GM23248 (cell line): Measurements from ENCODE around the gene TFCP2L1. TPM values are rescaled to one million over a fixed set of nuclear protein-coding genes. Genes with fewer than 3 reads are reported as not detected.

Source experiments
- DNase-seq: peaks from one replicate; pipeline ENCODE4 v3.0.0-alpha.2; 2015
- H2AFZ ChIP-seq: fragments of 200-600 bp; sonication (generic); 2 replicates; pipeline ENCODE4 v1.6.1; 2016; ENCODE audit warnings: antibody characterized with exemption
- H3F3A ChIP-seq: fragments of 200-600 bp; sonication (generic); 2 replicates; pipeline ENCODE4 v1.6.1; 2016; ENCODE audit warnings: mild to moderate bottlenecking, antibody characterized with exemption, mixed run types; ENCODE audit not compliant: insufficient read depth
- H3K27ac ChIP-seq: fragments of 200-600 bp; sonication (generic); 2 replicates; pipeline ENCODE4 v1.5.1; 2016; ENCODE audit warnings: mild to moderate bottlenecking
- H3K27me3 ChIP-seq: fragments of 200-600 bp; sonication (generic); replicated peaks from 2 replicates; pipeline ENCODE4 v1.6.1; 2016; ENCODE audit warnings: mild to moderate bottlenecking; ENCODE audit not compliant: insufficient read depth
- H3K36me3 ChIP-seq: fragments of 200-600 bp; sonication (generic); 2 replicates; pipeline ENCODE4 v1.6.1; 2016; ENCODE audit warnings: low read depth, mild to moderate bottlenecking
- H3K4me1 ChIP-seq: fragments of 200-600 bp; sonication (generic); 2 replicates; pipeline ENCODE4 v1.6.1; 2016; ENCODE audit warnings: mild to moderate bottlenecking; ENCODE audit not compliant: insufficient read depth
- H3K4me2 ChIP-seq: fragments of 200-600 bp; sonication (generic); one replicate; pipeline ENCODE4 v1.6.1; 2016; ENCODE audit warnings: mild to moderate bottlenecking; ENCODE audit not compliant: unreplicated experiment
- H3K4me3 ChIP-seq: fragments of 200-600 bp; sonication (generic); 2 replicates; pipeline ENCODE4 v1.5.1; 2016; ENCODE audit warnings: mild to moderate bottlenecking
- H3K79me2 ChIP-seq: fragments of 200-600 bp; sonication (generic); 2 replicates; pipeline ENCODE4 v1.6.1; 2016; ENCODE audit warnings: mild to moderate bottlenecking; ENCODE audit not compliant: insufficient read depth
- H3K9ac ChIP-seq: fragments of 200-600 bp; sonication (generic); 2 replicates; pipeline ENCODE4 v1.6.1; 2016; ENCODE audit warnings: mild to moderate bottlenecking
- H3K9me2 ChIP-seq: fragments of 200-600 bp; sonication (generic); 2 replicates; pipeline ENCODE4 v1.6.1; 2016; ENCODE audit warnings: mixed run types, mild to moderate bottlenecking, moderate library complexity; ENCODE audit not compliant: insufficient read depth
- H3K9me3 ChIP-seq: fragments of 200-600 bp; sonication (generic); one replicate; pipeline ENCODE4 v1.6.1; 2017; ENCODE audit warnings: low read depth
- H4K20me1 ChIP-seq: fragments of 200-600 bp; sonication (generic); 2 replicates; pipeline ENCODE4 v1.6.0; 2016; ENCODE audit not compliant: insufficient read depth
- EZH2 ChIP-seq: fragments of 200-600 bp; sonication (generic); IDR thresholded peaks from 2 replicates; pipeline ENCODE4 v1.6.1; 2018; ENCODE audit warnings: antibody characterized with exemption, mild to moderate bottlenecking; ENCODE audit not compliant: insufficient read depth, poor library complexity, severe bottlenecking
- EZH2phosphoT487 ChIP-seq: fragments of 200-600 bp; sonication (generic); IDR thresholded peaks from 2 replicates; pipeline ENCODE4 v1.6.1; 2018; ENCODE audit warnings: antibody characterized with exemption, moderate library complexity, mild to moderate bottlenecking, low read depth; ENCODE audit not compliant: insufficient read depth
- WGBS, 2 experiments: methylation state at CpG; one replicate each; pipeline ENCODE4 v1.1.6; 2015 to 2017; ENCODE audit warnings: low lambda C conversion rate in 2 of 2, low coverage in 1 of 2; ENCODE audit errors: missing lambda C conversion rate in 2 of 2; 5-methylcytosine and 5-hydroxymethylcytosine counted together
- in situ Hi-C: fragments of 300-500 bp; cut with MboI; formaldehyde crosslinking; loops from 2 replicates; pipeline ENCODE4 v1.15.0; 2020
- polyA plus RNA-seq: library from polyadenylated mRNA; unstranded; fragments of >200 nt; fragmentation: Nextera tagmentation; extraction: Ambion mirVana; gene quantifications from 2 replicates; pipeline ENCODE4 v1.2.1, GENCODE V29; 2016
- total RNA-seq: library from RNA; depleted of rRNA; stranded (reverse); fragments of >200 nt; shearing (Covaris generic); gene quantifications from 2 replicates; pipeline ENCODE4 v1.2.3, GENCODE V29; 2014

The TFCP2L1 gene
- total and polyA plus RNA-seq, 2 experiments from 2014 or later: not detected

DNA sequence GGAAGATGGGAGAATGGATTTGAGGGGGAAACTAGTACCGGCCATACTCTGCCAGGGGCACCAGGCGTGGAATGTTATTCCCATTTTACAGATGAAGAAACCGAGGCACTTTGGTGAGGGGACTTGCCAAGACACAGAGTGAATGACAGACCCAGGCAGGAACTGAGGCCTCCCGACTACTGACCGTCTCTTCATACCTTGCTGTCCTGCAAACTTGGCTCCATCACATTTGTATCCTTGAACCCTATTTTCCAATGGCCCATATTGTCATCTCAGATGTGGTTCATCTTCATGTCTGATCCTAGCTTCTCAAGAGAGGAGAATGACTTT lies 6.2 kb upstream of the TFCP2L1 start:
- H3K9me2 ChIP-seq: no peaks in the 10 kb centered on the region
- H3K27me3 ChIP-seq: peaks cover 18% of the 10 kb centered on the region
- TF ChIP-seq EZH2phosphoT487: no peak
- no peak for TF ChIP-seq EZH2
- no peaks in the 10 kb centered on the region for H3F3A ChIP-seq
- WGBS, 2 experiments: 67 to 71% methylated on average over 5 of the region's 5 CpGs
- H3K27ac ChIP-seq: no peak overlapping the region
- no peak overlapping the region for H3K9ac ChIP-seq
- in situ Hi-C loops: no loop called here
- no peak overlapping the region for H3K4me2 ChIP-seq
- no peaks in the 10 kb centered on the region for H3K4me1 ChIP-seq
- H3K4me3 ChIP-seq: no peak overlapping the region
- H3K79me2 ChIP-seq: no peaks in the 10 kb centered on the region
- no peaks in the 10 kb centered on the region for H3K9me3 ChIP-seq
- H4K20me1 ChIP-seq: no peaks in the 10 kb centered on the region
- no peak overlapping the region for H2AFZ ChIP-seq
- no peak for DNase-seq
- H3K36me3 ChIP-seq: no peaks in the 10 kb centered on the region

DNA sequence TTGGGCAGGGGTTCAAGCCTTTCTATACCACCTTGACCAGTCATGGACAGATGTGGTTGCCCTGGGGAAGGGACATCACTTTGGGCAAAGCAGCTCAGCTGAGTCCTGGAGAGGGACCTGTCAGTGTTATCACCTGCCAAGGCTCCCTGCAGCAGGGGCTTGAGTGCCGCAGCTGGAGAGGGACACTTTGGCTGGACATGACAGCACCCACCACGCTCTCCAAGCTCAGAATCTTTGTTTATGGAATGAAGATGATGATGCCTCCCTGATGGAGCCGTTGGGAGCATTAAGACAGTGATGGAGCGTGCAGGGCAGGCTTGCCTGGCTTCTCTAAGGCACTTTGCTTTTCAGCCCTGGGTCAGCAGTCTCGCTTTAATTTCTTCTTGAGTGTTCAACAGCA lies 4.3 kb upstream of the TFCP2L1 start:
- no peaks in the 10 kb centered on the region for H3K4me1 ChIP-seq
- H3K27ac ChIP-seq: no peak overlapping the region
- WGBS, 2 experiments: 44% methylated on average over 5 of the region's 5 CpGs
- H3K4me3 ChIP-seq: no peak overlapping the region
- in situ Hi-C loops: no loop called here
- no peak for DNase-seq
- H4K20me1 ChIP-seq: no peaks in the 10 kb centered on the region
- H2AFZ ChIP-seq: no peak overlapping the region
- H3K36me3 ChIP-seq: no peaks in the 10 kb centered on the region
- no peak for TF ChIP-seq EZH2phosphoT487
- TF ChIP-seq EZH2: no peak
- H3K79me2 ChIP-seq: no peaks in the 10 kb centered on the region
- H3F3A ChIP-seq: no peaks in the 10 kb centered on the region
- no peak overlapping the region for H3K9ac ChIP-seq
- no peaks in the 10 kb centered on the region for H3K9me2 ChIP-seq
- H3K4me2 ChIP-seq: no peak overlapping the region
- peaks cover 30% of the 10 kb centered on the region for H3K27me3 ChIP-seq
- no peaks in the 10 kb centered on the region for H3K9me3 ChIP-seq

DNA sequence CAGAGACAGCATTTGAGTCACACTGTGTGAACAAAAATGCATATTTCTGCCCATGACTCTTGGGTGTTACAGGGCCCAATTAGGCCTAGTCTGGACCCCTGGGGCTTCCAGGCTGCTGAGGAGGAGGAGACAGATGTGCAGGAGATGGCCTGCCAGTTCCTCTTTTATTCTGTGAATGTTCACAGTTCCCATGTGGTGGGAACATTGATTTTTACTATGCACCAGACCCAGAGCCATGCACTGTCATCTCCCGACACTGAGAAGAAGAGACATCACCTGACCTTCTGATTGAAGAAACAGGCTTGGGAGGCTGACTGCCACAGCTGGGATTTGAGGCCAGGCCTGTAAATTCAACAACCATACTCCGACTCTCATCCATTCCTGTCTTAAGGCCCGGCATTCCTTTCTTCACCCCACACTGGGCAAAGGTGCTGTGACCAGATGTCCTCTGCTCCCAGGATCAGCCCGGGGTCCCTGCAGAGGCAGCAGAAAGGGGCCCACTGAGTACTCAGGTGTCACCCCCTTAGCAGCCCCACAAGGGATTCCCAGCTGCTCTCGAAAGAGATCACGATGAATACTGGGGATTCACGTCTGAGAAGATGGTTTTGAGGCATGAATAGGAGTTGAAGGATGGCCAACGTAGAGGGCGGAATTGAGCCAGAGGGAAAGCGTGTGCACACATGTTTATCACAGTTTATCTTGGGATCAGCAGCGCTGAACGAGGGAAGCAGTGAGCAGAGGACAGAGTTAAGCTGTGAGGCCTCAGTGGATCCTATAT lies 3.6 kb upstream of the TFCP2L1 start:
- DNase-seq: no peak
- no peaks in the 10 kb centered on the region for H3K4me1 ChIP-seq
- no peak overlapping the region for H3K27ac ChIP-seq
- H2AFZ ChIP-seq: no peak overlapping the region
- no peaks in the 10 kb centered on the region for H3K9me3 ChIP-seq
- H3K79me2 ChIP-seq: no peaks in the 10 kb centered on the region
- no peak overlapping the region for H3K4me2 ChIP-seq
- H3K36me3 ChIP-seq: no peaks in the 10 kb centered on the region
- WGBS, 2 experiments: 66 to 67% methylated on average over 12 of the region's 12 CpGs
- no peak for TF ChIP-seq EZH2
- TF ChIP-seq EZH2phosphoT487: no peak
- peaks cover 35% of the 10 kb centered on the region for H3K27me3 ChIP-seq
- H3K4me3 ChIP-seq: no peak overlapping the region
- no peaks in the 10 kb centered on the region for H3F3A ChIP-seq
- no peak overlapping the region for H3K9ac ChIP-seq
- H3K9me2 ChIP-seq: no peaks in the 10 kb centered on the region
- in situ Hi-C loops: no loop called here
- no peaks in the 10 kb centered on the region for H4K20me1 ChIP-seq

DNA sequence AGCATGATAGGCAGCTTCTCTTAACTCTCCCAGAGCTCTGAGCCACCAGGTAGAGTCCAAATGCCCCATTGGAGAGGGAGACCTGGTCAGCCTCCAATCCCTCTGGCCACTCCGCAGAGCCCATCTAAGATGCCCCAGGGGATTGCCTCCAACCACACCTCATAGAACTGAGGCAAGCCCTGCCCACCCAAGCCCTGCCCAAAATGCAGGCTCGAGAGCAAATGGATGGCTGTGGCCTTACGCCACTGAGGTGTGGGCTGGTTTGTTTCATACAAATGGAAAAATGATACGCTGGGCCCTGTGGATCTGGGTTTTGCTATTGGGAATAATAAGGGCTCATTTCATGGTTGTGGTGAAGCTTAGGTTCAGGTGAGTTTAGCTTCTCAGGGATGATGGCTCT lies 3.0 kb upstream of the TFCP2L1 start:
- Histone ChIP-seq H3K9me3 (no peaks in the 10 kb centered on the region), H3K4me3 (no peak overlapping the region), H3K27me3 (peaks cover 42% of the 10 kb centered on the region), H2AFZ (no peak overlapping the region), H3K9me2 (no peaks in the 10 kb centered on the region), H3K9ac (no peak overlapping the region), H3K79me2 (no peaks in the 10 kb centered on the region), H3K27ac (no peak overlapping the region), H3K36me3 (no peaks in the 10 kb centered on the region), H3K4me1 (no peaks in the 10 kb centered on the region), H4K20me1 (no peaks in the 10 kb centered on the region), H3F3A (no peaks in the 10 kb centered on the region), H3K4me2 (no peak overlapping the region)
- in situ Hi-C loops: no loop called here
- TF ChIP-seq EZH2 (no peak), EZH2phosphoT487 (no peak)
- 78 to 87% methylated on average over 3 to 4 of the region's 4 CpGs for WGBS, 2 experiments
- DNase-seq: no peak
